Measurements from ENCODE around the gene LDHB.
A peak's percentile ranks its signal among the peaks of the same experiment; 100 is the strongest.
"Not testable (repeated sequence)": the region's sequence is repeated elsewhere in the genome, so short reads cannot be mapped to it uniquely, and the experiment has no call there.

LDHB gene

DNA sequence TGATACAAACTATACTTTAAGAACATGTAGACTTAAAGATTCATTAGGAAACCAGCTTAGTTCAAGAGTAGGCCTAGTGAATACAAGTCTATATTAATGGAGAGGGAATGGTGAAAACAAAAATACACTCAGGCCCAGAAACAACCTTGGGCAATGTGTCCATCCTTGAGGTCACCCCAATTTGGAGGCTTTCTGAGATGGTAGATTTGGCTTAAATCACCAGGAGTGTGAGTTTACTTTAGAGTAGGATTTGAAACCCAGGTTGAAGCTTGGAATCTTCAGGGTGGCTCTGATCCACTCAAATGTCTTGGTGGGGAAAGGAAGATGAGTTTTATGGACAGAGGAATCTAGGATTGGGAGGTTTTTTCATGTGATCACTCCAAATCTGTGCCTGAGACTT lies 10.5 kb downstream of the LDHB start:
- no peaks in the 10 kb centered on the region for H3K27me3 ChIP-seq (replicated peaks)
- TF ChIP-seq, protein P1, sequence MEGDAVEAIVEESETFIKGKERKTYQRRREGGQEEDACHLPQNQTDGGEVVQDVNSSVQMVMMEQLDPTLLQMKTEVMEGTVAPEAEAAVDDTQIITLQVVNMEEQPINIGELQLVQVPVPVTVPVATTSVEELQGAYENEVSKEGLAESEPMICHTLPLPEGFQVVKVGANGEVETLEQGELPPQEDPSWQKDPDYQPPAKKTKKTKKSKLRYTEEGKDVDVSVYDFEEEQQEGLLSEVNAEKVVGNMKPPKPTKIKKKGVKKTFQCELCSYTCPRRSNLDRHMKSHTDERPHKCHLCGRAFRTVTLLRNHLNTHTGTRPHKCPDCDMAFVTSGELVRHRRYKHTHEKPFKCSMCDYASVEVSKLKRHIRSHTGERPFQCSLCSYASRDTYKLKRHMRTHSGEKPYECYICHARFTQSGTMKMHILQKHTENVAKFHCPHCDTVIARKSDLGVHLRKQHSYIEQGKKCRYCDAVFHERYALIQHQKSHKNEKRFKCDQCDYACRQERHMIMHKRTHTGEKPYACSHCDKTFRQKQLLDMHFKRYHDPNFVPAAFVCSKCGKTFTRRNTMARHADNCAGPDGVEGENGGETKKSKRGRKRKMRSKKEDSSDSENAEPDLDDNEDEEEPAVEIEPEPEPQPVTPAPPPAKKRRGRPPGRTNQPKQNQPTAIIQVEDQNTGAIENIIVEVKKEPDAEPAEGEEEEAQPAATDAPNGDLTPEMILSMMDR (IDR thresholded peaks at IDR 0.05; ENCODE audit: low read depth, low read length, missing control alignments): no peak
- no peak for DNase-seq
- H3K36me3 ChIP-seq (replicated peaks): peaks cover 58% of the 10 kb centered on the region
- in situ Hi-C loops (cut with HindIII; ENCODE audit: low pct_ligation_motif_present, low sequenced_read_pairs): no loop called here
- H3K27ac ChIP-seq: no peak overlapping the region
- H3K4me3 ChIP-seq (ENCODE audit: low read depth, low read length): no peak overlapping the region

DNA sequence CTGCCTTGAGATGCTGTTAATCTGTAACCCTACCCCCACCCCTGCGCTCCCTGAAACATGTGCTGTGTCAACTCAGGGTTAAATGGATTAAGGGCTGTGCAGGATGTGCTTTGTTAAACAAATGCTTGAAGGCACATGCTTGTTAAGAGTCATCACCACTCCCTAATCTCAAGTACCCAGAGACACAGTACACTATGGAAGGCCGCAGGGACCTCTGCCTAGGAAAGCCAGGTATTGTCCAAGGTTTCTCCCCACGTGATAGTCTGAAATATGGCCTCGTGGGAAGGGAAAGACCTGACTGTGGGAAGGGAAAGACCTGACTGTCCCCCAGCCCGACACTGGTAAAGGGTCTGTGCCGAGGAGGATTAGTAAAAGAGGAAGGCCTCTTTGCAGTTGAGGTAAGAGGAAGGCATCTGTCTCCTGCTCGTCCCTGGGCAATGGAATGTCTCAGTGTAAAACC lies 12.6 kb downstream of the LDHB start:
- DNase-seq; H3K4me3 ChIP-seq (ENCODE audit: low read depth, low read length); H3K27me3 ChIP-seq (replicated peaks); H3K27ac ChIP-seq; in situ Hi-C loops (cut with HindIII; ENCODE audit: low pct_ligation_motif_present, low sequenced_read_pairs): not testable (repeated sequence)
- H3K36me3 ChIP-seq (replicated peaks): peaks cover 57% of the 10 kb centered on the region

DNA sequence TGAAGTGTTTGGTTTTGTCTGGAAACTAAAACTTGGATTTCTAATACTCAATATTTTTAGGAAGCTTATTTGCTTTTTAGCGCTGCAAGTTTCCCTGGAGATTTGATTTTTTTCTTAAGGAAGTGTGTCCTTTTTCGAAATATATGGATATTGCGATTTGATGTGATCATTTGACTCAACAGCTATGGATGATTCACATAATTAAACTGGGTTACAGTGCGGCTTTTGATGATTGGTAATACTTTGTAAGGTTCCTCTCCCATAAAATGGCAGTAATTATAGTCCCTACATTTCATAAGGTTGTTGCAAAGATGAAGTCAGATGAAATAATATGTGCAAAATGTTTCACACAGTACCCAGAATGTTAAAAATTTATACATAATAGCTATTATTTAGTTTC lies 13.1 kb downstream of the LDHB start:
- TF ChIP-seq, protein P1 (IDR thresholded peaks at IDR 0.05; ENCODE audit: low read depth, low read length, missing control alignments): no peak
- Histone ChIP-seq H3K36me3 (replicated peaks) (peaks cover 53% of the 10 kb centered on the region), H3K27ac (no peak overlapping the region), H3K4me3 (ENCODE audit: low read depth, low read length) (no peak overlapping the region), H3K27me3 (replicated peaks) (no peaks in the 10 kb centered on the region)
- in situ Hi-C loops (cut with HindIII; ENCODE audit: low pct_ligation_motif_present, low sequenced_read_pairs): no loop called here
- no peak for DNase-seq

DNA sequence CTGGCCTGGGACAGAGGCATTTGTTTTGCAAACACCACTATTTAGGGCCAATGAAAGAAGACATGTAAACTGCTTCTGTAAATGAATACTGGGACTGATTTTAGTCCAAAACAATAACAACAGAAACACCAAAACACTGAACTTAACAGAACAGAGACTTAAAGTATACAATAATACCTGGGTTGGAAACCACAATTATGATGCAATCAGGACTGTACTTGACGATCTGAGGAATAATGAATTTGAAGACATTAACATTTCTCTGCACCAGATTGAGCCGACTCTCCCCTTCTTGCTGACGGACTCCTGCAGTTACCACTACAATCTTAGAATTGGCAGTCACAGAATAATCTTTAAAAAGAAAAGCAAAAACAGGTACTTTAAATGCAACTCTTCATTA lies 13.9 kb downstream of the LDHB start:
- Histone ChIP-seq H3K36me3 (replicated peaks) (peaks cover 46% of the 10 kb centered on the region), H3K27ac (no peak overlapping the region), H3K4me3 (ENCODE audit: low read depth, low read length) (no peak overlapping the region), H3K27me3 (replicated peaks) (no peaks in the 10 kb centered on the region)
- TF ChIP-seq, protein P1 (IDR thresholded peaks at IDR 0.05; ENCODE audit: low read depth, low read length, missing control alignments): no peak
- in situ Hi-C loops (cut with HindIII; ENCODE audit: low pct_ligation_motif_present, low sequenced_read_pairs): no loop called here
- DNase-seq: no peak

DNA sequence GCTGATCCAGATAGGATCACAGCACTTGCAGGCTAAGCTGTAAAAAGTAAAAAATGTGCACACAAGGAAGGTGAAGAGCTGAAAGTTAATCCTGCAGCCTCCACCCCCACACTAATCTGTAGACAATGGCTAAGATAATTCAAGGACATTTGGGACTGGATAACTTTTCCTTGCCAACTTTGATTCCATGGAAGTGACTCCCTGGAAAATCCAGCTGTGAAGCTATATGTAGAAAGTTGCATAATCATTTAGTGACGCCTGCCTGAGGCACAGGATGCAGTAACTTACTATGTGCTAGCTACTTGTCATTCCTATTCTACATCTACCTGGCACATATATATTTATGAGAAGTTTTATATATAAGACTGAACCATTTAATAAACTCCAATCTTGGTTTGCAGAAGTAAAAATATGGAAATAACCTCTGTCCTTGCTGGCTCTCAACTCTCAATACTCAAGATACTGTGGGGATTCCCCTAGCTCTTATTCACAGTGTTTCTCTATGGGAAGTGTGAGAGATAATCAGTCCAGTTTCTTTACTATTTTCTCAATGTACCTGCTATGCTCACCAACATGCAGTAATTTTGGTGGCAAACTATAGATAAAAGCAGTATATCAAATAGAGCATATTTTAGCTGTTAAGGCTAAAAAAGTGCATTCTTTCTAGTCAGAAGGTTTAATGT lies 14.8 kb downstream of the LDHB start:
- Histone ChIP-seq H3K36me3 (replicated peaks) (peaks cover 47% of the 10 kb centered on the region), H3K27me3 (replicated peaks) (no peaks in the 10 kb centered on the region), H3K4me3 (ENCODE audit: low read depth, low read length) (no peak overlapping the region), H3K27ac (no peak overlapping the region)
- TF ChIP-seq, protein P1 (IDR thresholded peaks at IDR 0.05; ENCODE audit: low read depth, low read length, missing control alignments): no peak
- no peak for DNase-seq
- in situ Hi-C loops (cut with HindIII; ENCODE audit: low pct_ligation_motif_present, low sequenced_read_pairs): no loop called here

DNA sequence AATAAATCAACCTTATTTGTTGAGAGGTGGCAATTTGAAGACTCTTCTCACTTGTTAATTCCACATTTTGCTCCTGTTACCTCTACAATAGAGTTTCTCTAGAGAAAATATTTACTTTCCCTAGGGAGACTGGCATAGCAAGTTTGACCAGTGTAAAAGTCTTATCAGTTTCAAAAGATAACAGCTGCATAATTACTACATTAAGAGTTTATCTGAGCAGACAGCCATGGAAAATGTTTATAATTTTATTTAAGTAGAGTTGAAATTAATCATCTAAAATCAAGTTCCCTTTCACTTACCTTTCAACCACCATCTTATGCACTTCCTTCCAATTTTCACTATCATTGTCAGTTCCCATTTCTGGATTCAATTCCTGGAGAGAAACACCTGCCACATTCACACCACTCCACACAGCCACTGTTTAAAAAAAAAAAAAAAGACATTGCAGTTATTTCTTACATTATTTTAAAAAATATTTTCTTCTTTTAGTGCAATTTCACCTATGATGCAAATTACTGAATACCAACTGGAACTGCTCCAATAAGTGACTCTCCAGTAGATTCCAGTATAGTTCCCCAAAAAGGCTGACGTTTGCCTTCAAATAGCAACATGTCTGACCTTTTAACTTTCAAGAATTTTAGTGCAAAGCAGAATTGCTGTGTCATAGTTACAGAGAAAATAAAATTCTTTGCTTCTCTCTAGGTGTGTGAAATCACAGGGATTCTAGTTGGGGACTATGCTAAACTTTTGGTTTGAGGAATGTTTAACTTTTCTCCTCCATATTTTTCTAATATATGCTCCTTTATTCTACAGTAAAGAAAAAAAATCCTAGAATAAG lies 19.4 kb downstream of the LDHB start:
- Histone ChIP-seq H3K27ac (peak overlapping the region; percentile 50), H3K27me3 (replicated peaks) (no peaks in the 10 kb centered on the region), H3K36me3 (replicated peaks) (peaks cover 53% of the 10 kb centered on the region), H3K4me3 (ENCODE audit: low read depth, low read length) (no peak overlapping the region)
- TF ChIP-seq, protein P1 (IDR thresholded peaks at IDR 0.05; ENCODE audit: low read depth, low read length, missing control alignments): no peak
- DNase-seq: peak; percentile 37
- in situ Hi-C loops (cut with HindIII; ENCODE audit: low pct_ligation_motif_present, low sequenced_read_pairs): no loop called here
